Endothelial cell of umbilical vein (primary cell): ENCODE measurements around the gene FAM120B.

Experiments used
- EZH2 ChIP-seq: IDR thresholded peaks from 2 replicates; pipeline ENCODE4 v1.6.1; 2012; ENCODE audit warnings: borderline replicate concordance, low read depth, mild to moderate bottlenecking, moderate library complexity, low read length, inconsistent platforms; ENCODE audit not compliant: severe bottlenecking
- TF ChIP-seq, protein P1 (sequence below), 2 donors: IDR thresholded peaks; 1 replicate in 1 of 2; 2 replicates in 1 of 2; pipeline ENCODE4 v1.5.1; 2011; ENCODE audit warnings: low read length in 2 of 2, mild to moderate bottlenecking in 2 of 2, moderate library complexity in 2 of 2, control low read depth in 1 of 2, inconsistent platforms in 1 of 2, low read depth in 1 of 2; ENCODE audit not compliant: insufficient read depth in 1 of 2; ENCODE audit errors: extremely low read depth in 1 of 2

- TF ChIP-seq, protein P1, sequence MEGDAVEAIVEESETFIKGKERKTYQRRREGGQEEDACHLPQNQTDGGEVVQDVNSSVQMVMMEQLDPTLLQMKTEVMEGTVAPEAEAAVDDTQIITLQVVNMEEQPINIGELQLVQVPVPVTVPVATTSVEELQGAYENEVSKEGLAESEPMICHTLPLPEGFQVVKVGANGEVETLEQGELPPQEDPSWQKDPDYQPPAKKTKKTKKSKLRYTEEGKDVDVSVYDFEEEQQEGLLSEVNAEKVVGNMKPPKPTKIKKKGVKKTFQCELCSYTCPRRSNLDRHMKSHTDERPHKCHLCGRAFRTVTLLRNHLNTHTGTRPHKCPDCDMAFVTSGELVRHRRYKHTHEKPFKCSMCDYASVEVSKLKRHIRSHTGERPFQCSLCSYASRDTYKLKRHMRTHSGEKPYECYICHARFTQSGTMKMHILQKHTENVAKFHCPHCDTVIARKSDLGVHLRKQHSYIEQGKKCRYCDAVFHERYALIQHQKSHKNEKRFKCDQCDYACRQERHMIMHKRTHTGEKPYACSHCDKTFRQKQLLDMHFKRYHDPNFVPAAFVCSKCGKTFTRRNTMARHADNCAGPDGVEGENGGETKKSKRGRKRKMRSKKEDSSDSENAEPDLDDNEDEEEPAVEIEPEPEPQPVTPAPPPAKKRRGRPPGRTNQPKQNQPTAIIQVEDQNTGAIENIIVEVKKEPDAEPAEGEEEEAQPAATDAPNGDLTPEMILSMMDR (IDR thresholded peaks at IDR 0.05; ENCODE audit: extremely low read depth in 1 of 2, insufficient read depth in 1 of 2, low read depth in 1 of 2, low read length in 2 of 2), result no peak
- no peak for TF ChIP-seq EZH2
These were observed 17.7 kb upstream of the FAM120B start for GRCh38 chr6:170288852-170289179.
